Hepatocyte (in vitro differentiated cells): Measurements from ENCODE around the gene OPCML.

Source experiments
- CTCF ChIP-seq: fragments of 200-600 bp; sonication (generic); IDR thresholded peaks from 2 replicates; pipeline ENCODE4 v1.5.1; 2016; ENCODE audit warnings: antibody characterized with exemption, mild to moderate bottlenecking; ENCODE audit not compliant: poor library complexity
- EZH2 ChIP-seq: fragments of 200-600 bp; sonication (generic); IDR thresholded peaks from 2 replicates; pipeline ENCODE4 v1.6.1; 2016; ENCODE audit warnings: antibody characterized with exemption, mild to moderate bottlenecking, borderline replicate concordance
- EZH2phosphoT487 ChIP-seq: fragments of 200-600 bp; sonication (generic); IDR thresholded peaks from one replicate; pipeline ENCODE4 v1.6.1; 2018; ENCODE audit warnings: antibody characterized with exemption, mild to moderate bottlenecking, low read depth, moderate library complexity; ENCODE audit not compliant: unreplicated experiment, severe bottlenecking

- TF ChIP-seq CTCF (no peak), EZH2 (no peak), EZH2phosphoT487 (no peak)
Measured at GRCh38 chr11:132977746-132978145, 554.6 kb downstream of the OPCML start.
